K562 (cell line): ENCODE data around the gene EPN3. TPM values are rescaled to one million over a fixed set of nuclear protein-coding genes. Genes with fewer than 3 reads are reported as not detected.

Experiments used
- KDM2B ChIP-seq: fragments of 250-450 bp; sonication (Bioruptor Pico); IDR thresholded peaks from 2 replicates; pipeline ENCODE4 v1.8.0; 2021; ENCODE audit warnings: mild to moderate bottlenecking, moderate library complexity
- XRCC4 ChIP-seq: IDR thresholded peaks from one replicate; pipeline ENCODE4 v1.6.1; 2011; ENCODE audit not compliant: insufficient read depth, insufficient read length; ENCODE audit errors: extremely low read depth
- ZC3H11A ChIP-seq: IDR thresholded peaks from 2 replicates; pipeline ENCODE4 v1.6.1; 2012; ENCODE audit warnings: low read depth, low read length, improper control_type of control experiment
- ZNF165 ChIP-seq: fragments of 250-450 bp; sonication (Bioruptor Pico); IDR thresholded peaks from 2 replicates; pipeline ENCODE4 v1.4.0; 2020; ENCODE audit warnings: borderline replicate concordance
- polyA plus RNA-seq, 8 experiments: library from polyadenylated mRNA; depleted of rRNA in 4 of 8; stranded (reverse) in 5 of 8; unstranded in 3 of 8; fragments of >200 nt; fragmentation: Nextera tagmentation in 2 of 8; fragmentation: Illumina TruSeq in 1 of 8; extraction: Ambion mirVana in 2 of 8; extraction: Trizol in 1 of 8; gene quantifications; 2 replicates each; pipeline versions ENCODE4 v1.2.1 to v1.2.3, GENCODE V29; 2011 to 2014; ENCODE audit warnings: inconsistent platforms in 1 of 8, missing spikeins in 1 of 8
- total RNA-seq, 7 experiments: library from RNA; depleted of rRNA in 6 of 7; stranded (reverse); fragments of >200 nt in 6 of 7; fragmentation: Illumina TruSeq in 2 of 7; extraction: Trizol in 2 of 7; gene quantifications; 2 replicates each; pipeline versions ENCODE4 v1.2.1 to v1.2.3, GENCODE V29; 2011 to 2021; ENCODE audit warnings: low replicate concordance in 1 of 7
- TF ChIP-seq, protein P1 (sequence below): sonication (generic); formaldehyde crosslinking; IDR thresholded peaks from 2 replicates; pipeline ENCODE4 v1.8.1; 2022; ENCODE audit warnings: missing genetic modification reagents
- TF ChIP-seq, protein P2 (sequence below): sonication (generic); formaldehyde crosslinking; IDR thresholded peaks from 2 replicates; pipeline ENCODE4 v1.8.1; 2022; ENCODE audit warnings: missing genetic modification reagents
- TF ChIP-seq, protein P3 (sequence below): sonication (generic); formaldehyde crosslinking; IDR thresholded peaks from 2 replicates; pipeline ENCODE4 v1.8.1; 2023; ENCODE audit warnings: mild to moderate bottlenecking, missing genetic modification reagents, moderate library complexity

EPN3 gene
- total and polyA plus RNA-seq, 9 of the 15 experiments (the other 6 are each of a cell fraction or from before 2014, with no cell fraction given) = 0.16 TPM; not detected in 8

DNA sequence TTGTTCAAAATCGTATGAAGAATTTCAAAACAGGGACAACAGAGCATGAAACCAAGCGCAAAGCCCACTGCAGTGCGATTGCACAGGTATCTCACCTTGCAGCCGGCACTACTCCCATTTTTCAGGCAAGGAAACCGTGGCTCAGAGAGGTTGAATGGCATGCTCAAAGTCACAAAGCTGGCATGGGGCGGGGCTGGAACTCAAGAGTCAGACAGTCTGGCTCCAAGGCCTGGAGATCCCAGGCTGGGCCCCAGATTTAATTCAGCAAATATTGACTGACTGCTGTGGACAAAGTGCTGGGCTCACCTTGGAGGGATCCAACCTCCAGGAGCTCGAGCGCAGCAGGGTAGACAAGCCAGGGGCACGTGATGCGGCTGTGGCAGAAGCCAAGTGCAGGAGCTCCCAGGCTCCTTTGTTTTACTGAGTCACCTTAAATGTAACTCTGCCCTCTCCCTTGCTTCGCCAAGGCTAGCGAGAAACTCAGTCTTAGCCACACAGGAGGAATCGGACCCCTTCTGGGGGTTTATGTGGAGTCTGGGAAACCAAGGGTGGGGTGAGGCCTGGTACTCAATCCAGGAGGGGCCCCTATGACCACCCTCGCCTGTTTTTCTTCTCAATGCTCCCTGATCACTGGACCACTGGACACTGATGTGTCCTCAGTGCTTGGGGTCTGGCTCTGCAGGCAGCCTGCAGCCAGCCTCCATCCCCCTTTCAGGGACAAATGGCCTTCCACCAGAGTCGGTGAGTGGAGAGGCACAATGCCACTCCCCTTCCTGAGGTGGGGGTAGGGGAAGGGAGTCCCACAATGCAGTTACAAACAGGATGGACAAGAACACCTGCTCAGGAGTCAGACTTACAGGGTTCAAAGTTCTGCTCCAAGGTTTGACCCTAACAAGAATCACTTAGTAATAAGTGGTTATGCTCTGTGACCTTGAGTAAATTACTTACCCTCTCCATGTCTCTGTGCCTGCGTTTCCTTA is 10.6 kb downstream of the EPN3 start (continued):
- TF ChIP-seq, protein P1, sequence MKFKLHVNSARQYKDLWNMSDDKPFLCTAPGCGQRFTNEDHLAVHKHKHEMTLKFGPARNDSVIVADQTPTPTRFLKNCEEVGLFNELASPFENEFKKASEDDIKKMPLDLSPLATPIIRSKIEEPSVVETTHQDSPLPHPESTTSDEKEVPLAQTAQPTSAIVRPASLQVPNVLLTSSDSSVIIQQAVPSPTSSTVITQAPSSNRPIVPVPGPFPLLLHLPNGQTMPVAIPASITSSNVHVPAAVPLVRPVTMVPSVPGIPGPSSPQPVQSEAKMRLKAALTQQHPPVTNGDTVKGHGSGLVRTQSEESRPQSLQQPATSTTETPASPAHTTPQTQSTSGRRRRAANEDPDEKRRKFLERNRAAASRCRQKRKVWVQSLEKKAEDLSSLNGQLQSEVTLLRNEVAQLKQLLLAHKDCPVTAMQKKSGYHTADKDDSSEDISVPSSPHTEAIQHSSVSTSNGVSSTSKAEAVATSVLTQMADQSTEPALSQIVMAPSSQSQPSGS = no peak
- TF ChIP-seq ZNF165 (CRISPR knock-in tag) (no peak), XRCC4 (no peak), KDM2B (CRISPR knock-in tag) (no peak), ZC3H11A (no peak)
- TF ChIP-seq, protein P2, sequence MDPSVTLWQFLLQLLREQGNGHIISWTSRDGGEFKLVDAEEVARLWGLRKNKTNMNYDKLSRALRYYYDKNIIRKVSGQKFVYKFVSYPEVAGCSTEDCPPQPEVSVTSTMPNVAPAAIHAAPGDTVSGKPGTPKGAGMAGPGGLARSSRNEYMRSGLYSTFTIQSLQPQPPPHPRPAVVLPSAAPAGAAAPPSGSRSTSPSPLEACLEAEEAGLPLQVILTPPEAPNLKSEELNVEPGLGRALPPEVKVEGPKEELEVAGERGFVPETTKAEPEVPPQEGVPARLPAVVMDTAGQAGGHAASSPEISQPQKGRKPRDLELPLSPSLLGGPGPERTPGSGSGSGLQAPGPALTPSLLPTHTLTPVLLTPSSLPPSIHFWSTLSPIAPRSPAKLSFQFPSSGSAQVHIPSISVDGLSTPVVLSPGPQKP (CRISPR knock-in tag) = no peak
- TF ChIP-seq, protein P3, sequence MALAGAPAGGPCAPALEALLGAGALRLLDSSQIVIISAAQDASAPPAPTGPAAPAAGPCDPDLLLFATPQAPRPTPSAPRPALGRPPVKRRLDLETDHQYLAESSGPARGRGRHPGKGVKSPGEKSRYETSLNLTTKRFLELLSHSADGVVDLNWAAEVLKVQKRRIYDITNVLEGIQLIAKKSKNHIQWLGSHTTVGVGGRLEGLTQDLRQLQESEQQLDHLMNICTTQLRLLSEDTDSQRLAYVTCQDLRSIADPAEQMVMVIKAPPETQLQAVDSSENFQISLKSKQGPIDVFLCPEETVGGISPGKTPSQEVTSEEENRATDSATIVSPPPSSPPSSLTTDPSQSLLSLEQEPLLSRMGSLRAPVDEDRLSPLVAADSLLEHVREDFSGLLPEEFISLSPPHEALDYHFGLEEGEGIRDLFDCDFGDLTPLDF (CRISPR knock-in tag) = no peak
